IMR-90 (cell line): ENCODE measurements around the gene VASN. TPM values are rescaled to one million over a fixed set of nuclear protein-coding genes. Genes with fewer than 3 reads are reported as not detected.

Source experiments
- ATAC-seq: fragments of 200-7000 bp; cut with Tn5 transposase; 2 replicates; pipeline ENCODE4 v1.9.1; 2020; ENCODE audit warnings: low read depth, mild to moderate bottlenecking, moderate library complexity
- BruUV-seq: library from RNA; stranded (reverse); fragments of 400-500 nt; replicated peaks from 2 replicates; lab custom pipeline; 2021; lab: Mats Ljungman, UMichigan
- CTCF ChIA-PET: fragments of 300-600 bp; formaldehyde crosslinking; extraction: SDS; loops from one replicate; lab custom pipeline; 2021; ENCODE audit warnings: antibody characterized with exemption; lab: Yijun Ruan, JAX
- POLR2A ChIA-PET: fragments of 300-600 bp; sonication (Branson Sonifier 250); formaldehyde crosslinking; loops from one replicate; lab custom pipeline; 2022; ENCODE audit warnings: antibody characterized with exemption; ENCODE audit not compliant: unreplicated experiment; lab: Charles Lee
- DNase-seq: peaks from one replicate; pipeline ENCODE4 v3.0.0; 2013
- H2AFZ ChIP-seq: replicated peaks from 2 replicates; pipeline ENCODE3; 2013; ENCODE audit warnings: low read length, mild to moderate bottlenecking; ENCODE audit not compliant: poor library complexity
- H2AK5ac ChIP-seq: 2 replicates; pipeline ENCODE4 v1.6.1; 2013; ENCODE audit warnings: low read depth, low read length, inconsistent platforms
- H2AK9ac ChIP-seq: replicated peaks from 2 replicates; pipeline ENCODE3; 2013; ENCODE audit warnings: mild to moderate bottlenecking, low read depth, low read length, moderate library complexity; ENCODE audit not compliant: poor library complexity
- H2BK120ac ChIP-seq: 2 replicates; pipeline ENCODE4 v1.6.1; 2013; ENCODE audit warnings: low read depth, low read length, inconsistent platforms
- H2BK15ac ChIP-seq: 3 replicates; pipeline ENCODE4 v1.6.1; 2013; ENCODE audit warnings: low read depth, low read length, inconsistent platforms
- H2BK20ac ChIP-seq: 2 replicates; pipeline ENCODE4 v1.6.1; 2013; ENCODE audit warnings: low read depth, mild to moderate bottlenecking, inconsistent platforms, low read length, moderate library complexity
- H2BK5ac ChIP-seq: 2 replicates; pipeline ENCODE4 v1.6.1; 2013; ENCODE audit warnings: mild to moderate bottlenecking, low read depth, low read length, inconsistent platforms; ENCODE audit not compliant: poor library complexity, severe bottlenecking
- H3K14ac ChIP-seq: replicated peaks from 2 replicates; pipeline ENCODE4 v1.6.1; 2013; ENCODE audit warnings: low read depth, low read length, inconsistent platforms
- H3K18ac ChIP-seq: 2 replicates; pipeline ENCODE4 v1.6.1; 2013; ENCODE audit warnings: low read depth, low read length, control low read depth
- H3K23ac ChIP-seq: 2 replicates; pipeline ENCODE4 v1.6.1; 2013; ENCODE audit warnings: low read depth, low read length, inconsistent platforms
- H3K27ac ChIP-seq: 2 replicates; pipeline ENCODE4 v1.5.1; 2013; ENCODE audit warnings: mild to moderate bottlenecking, control low read depth, low read length; ENCODE audit not compliant: insufficient read depth
- H3K27me3 ChIP-seq: 2 replicates; pipeline ENCODE4 v1.6.1; 2013; ENCODE audit warnings: low read length; ENCODE audit not compliant: control insufficient read depth, insufficient read depth
- H3K36me3 ChIP-seq: 2 replicates; pipeline ENCODE4 v1.6.1; 2013; ENCODE audit warnings: low read length, mixed read lengths; ENCODE audit not compliant: control insufficient read depth, insufficient read depth
- H3K4ac ChIP-seq: 2 replicates; pipeline ENCODE4 v1.6.1; 2013; ENCODE audit warnings: low read depth, low read length, inconsistent platforms
- H3K4me1 ChIP-seq: 2 replicates; pipeline ENCODE4 v1.6.1; 2013; ENCODE audit warnings: low read length, mixed read lengths; ENCODE audit not compliant: control insufficient read depth, insufficient read depth
- H3K4me2 ChIP-seq: 2 replicates; pipeline ENCODE4 v1.6.1; 2013; ENCODE audit warnings: low read depth, mild to moderate bottlenecking, control low read depth, low read length, moderate library complexity
- H3K4me3 ChIP-seq: 2 replicates; pipeline ENCODE4 v1.5.1; 2013; ENCODE audit warnings: low read depth, mild to moderate bottlenecking, control low read depth, low read length, moderate library complexity; ENCODE audit not compliant: insufficient read depth
- H3K56ac ChIP-seq: 2 replicates; pipeline ENCODE4 v1.6.1; 2013; ENCODE audit warnings: low read length, inconsistent platforms; ENCODE audit not compliant: insufficient read depth; ENCODE audit errors: extremely low read depth
- H3K79me1 ChIP-seq, 2 experiments: 2 replicates each; pipeline ENCODE4 v1.6.1; 2013; ENCODE audit warnings: low read length in 2 of 2, inconsistent platforms in 1 of 2, low read depth in 1 of 2
- H3K9ac ChIP-seq: 2 replicates; pipeline ENCODE4 v1.6.1; 2013; ENCODE audit warnings: low read depth, low read length, control low read depth
- H3K9me1 ChIP-seq: 2 replicates; pipeline ENCODE4 v1.6.1; 2013; ENCODE audit warnings: low read length, inconsistent platforms; ENCODE audit not compliant: insufficient read depth
- H3K9me3 ChIP-seq: 2 replicates; pipeline ENCODE4 v1.6.1; 2013; ENCODE audit warnings: low read length; ENCODE audit not compliant: control insufficient read depth, insufficient read depth
- H4K20me1 ChIP-seq: 2 replicates; pipeline ENCODE4 v1.6.1; 2013; ENCODE audit warnings: low read length, inconsistent platforms; ENCODE audit not compliant: insufficient read depth
- H4K5ac ChIP-seq: 2 replicates; pipeline ENCODE4 v1.6.1; 2013; ENCODE audit warnings: mild to moderate bottlenecking, low read depth, low read length, control low read depth
- H4K8ac ChIP-seq, 2 experiments: 2 replicates each; pipeline ENCODE4 v1.6.1; 2013; ENCODE audit warnings: low read depth in 2 of 2, low read length in 2 of 2, control low read depth in 1 of 2, inconsistent platforms in 1 of 2
- H4K91ac ChIP-seq: 2 replicates; pipeline ENCODE4 v1.6.1; 2013; ENCODE audit warnings: low read depth, low read length, inconsistent platforms; ENCODE audit not compliant: insufficient read depth
- BHLHE40 ChIP-seq: fragments of 150-350 bp; IDR thresholded peaks from 2 replicates; pipeline ENCODE4 v1.6.1; 2016; ENCODE audit warnings: mild to moderate bottlenecking, low read depth, low read length
- CHD1 ChIP-seq: IDR thresholded peaks from 2 replicates; pipeline ENCODE4 v1.6.1; 2012; ENCODE audit warnings: low read depth, low read length, improper control_type of control experiment
- ELK1 ChIP-seq: fragments of 150-350 bp; IDR thresholded peaks from 2 replicates; pipeline ENCODE4 v1.6.1; 2016; ENCODE audit warnings: low read depth, mild to moderate bottlenecking, low read length, moderate library complexity, borderline replicate concordance
- FOS ChIP-seq: fragments of 150-350 bp; IDR thresholded peaks from 2 replicates; pipeline ENCODE4 v1.6.1; 2016; ENCODE audit warnings: low read depth, low read length
- MAFK ChIP-seq: IDR thresholded peaks from 2 replicates; pipeline ENCODE4 v1.6.1; 2012; ENCODE audit warnings: low read depth, low read length, improper control_type of control experiment
- MAZ ChIP-seq: IDR thresholded peaks from 2 replicates; pipeline ENCODE4 v1.6.1; 2012; ENCODE audit warnings: low read depth, mild to moderate bottlenecking, low read length, improper control_type of control experiment, moderate library complexity, borderline replicate concordance
- NFE2L2 ChIP-seq: fragments of 150-350 bp; IDR thresholded peaks from 2 replicates; pipeline ENCODE4 v1.6.1; 2016; ENCODE audit warnings: low read depth, mild to moderate bottlenecking, low read length
- POLR2A ChIP-seq: IDR thresholded peaks from 2 replicates; pipeline ENCODE4 v1.6.1; 2012; ENCODE audit warnings: mild to moderate bottlenecking, low read depth, low read length
- RCOR1 ChIP-seq: IDR thresholded peaks from 2 replicates; pipeline ENCODE4 v1.6.1; 2012; ENCODE audit warnings: mild to moderate bottlenecking, low read length, improper control_type of control experiment; ENCODE audit not compliant: insufficient replicate concordance
- SMC3 ChIP-seq: fragments of 150-350 bp; IDR thresholded peaks from 2 replicates; pipeline ENCODE4 v1.6.1; 2016; ENCODE audit warnings: low read depth, mild to moderate bottlenecking, antibody characterized with exemption, low read length, moderate library complexity
- WGBS, 2 experiments: methylation state at CpG; one replicate each; pipeline versions ENCODE4 v1.1.5 to v1.1.7; 2013; ENCODE audit warnings: missing lambda C conversion rate in 2 of 2; ENCODE audit not compliant: insufficient read length in 1 of 2; ENCODE audit errors: extremely low coverage in 2 of 2; 5-methylcytosine and 5-hydroxymethylcytosine counted together
- dilution Hi-C: fragments of 300-500 bp; cut with HindIII; formaldehyde crosslinking; loops from one replicate; pipeline ENCODE4 v1.14.3; 2018; ENCODE audit warnings: low sequenced_read_pairs; ENCODE audit not compliant: unreplicated experiment
- in situ Hi-C: fragments of 300-500 bp; cut with MboI; formaldehyde crosslinking; loops from 3 replicates; pipeline ENCODE4 v1.14.3; 2019; ENCODE audit warnings: low sequenced_read_pairs, inconsistent platforms, mixed read lengths
- intact Hi-C: fragments of 100-400 bp; cut with micrococcal nuclease; formaldehyde crosslinking; loops from 2 replicates; pipeline ENCODE4 v1.10.0; 2022
- polyA plus RNA-seq, 3 experiments: library from polyadenylated mRNA; depleted of rRNA; stranded (reverse); fragments of >200 nt; gene quantifications; 2 replicates each; pipeline ENCODE4 v1.2.3, GENCODE V29; 2012; ENCODE audit warnings: low replicate concordance in 1 of 3
- total RNA-seq: library from RNA; depleted of rRNA; stranded (reverse); fragments of >200 nt; gene quantifications from 2 replicates; pipeline ENCODE4 v1.2.3, GENCODE V29; 2012

Gene VASN
- total and polyA plus RNA-seq, 2 of the 4 experiments (the other 2 are of a cell fraction) = 9.3 to 87.2 TPM

- H2AFZ ChIP-seq = no peak overlapping the region
- DNase-seq (no peak), ATAC-seq (no peak)
- no peak overlapping the region for H3K4me3 ChIP-seq
- intact Hi-C loops (no loop called here), in situ Hi-C loops (no loop called here), dilution Hi-C loops (no loop called here)
- no peak overlapping the region for H2BK15ac ChIP-seq
- no peak overlapping the region for H3K18ac ChIP-seq
- no TSS peak for BruUV-seq
- no CpG with 5 or more reads among the region's 8 CpGs for WGBS, 2 experiments
- no peak overlapping the region for H3K27ac ChIP-seq
- H2BK20ac ChIP-seq = no peak overlapping the region
- TF ChIP-seq MAFK (no peak), BHLHE40 (no peak), MAZ (no peak), POLR2A (no peak), ELK1 (no peak), CHD1 (no peak), FOS (no peak), RCOR1 (no peak), NFE2L2 (no peak), SMC3 (no peak)
- no peak overlapping the region for H3K56ac ChIP-seq
- H3K9me1 ChIP-seq = peaks cover 6% of the 10 kb centered on the region
- H3K4me2 ChIP-seq = no peak overlapping the region
- CTCF ChIA-PET = interaction anchor here (0.5 kb wide), 1 partner anchor 18 kb away, joined by 3 read pairs; no protein-coding TSS in a partner anchor
- H4K8ac ChIP-seq = no peak overlapping the region
- POLR2A ChIA-PET = no interaction called here
- H2BK120ac ChIP-seq = no peak overlapping the region
- H3K27me3 ChIP-seq = no peaks in the 10 kb centered on the region
- H2BK5ac ChIP-seq = no peak overlapping the region
- no peak overlapping the region for H4K91ac ChIP-seq
- H2AK9ac ChIP-seq = no peak overlapping the region
- no peak overlapping the region for H4K5ac ChIP-seq
- peaks cover 5% of the 10 kb centered on the region; the same call in 1 of the 2 replicates for H3K4me1 ChIP-seq
- no peak overlapping the region for H3K14ac ChIP-seq
- peaks cover under 1% of the 10 kb centered on the region; the same call in 1 of the 2 replicates for H4K20me1 ChIP-seq
- no peak overlapping the region for H3K23ac ChIP-seq
- no peaks in the 10 kb centered on the region for H3K9me3 ChIP-seq
- H3K4ac ChIP-seq = no peak overlapping the region
- no peak overlapping the region for H2AK5ac ChIP-seq
- H3K36me3 ChIP-seq = no peaks in the 10 kb centered on the region
- peaks cover 3 to 14% of the 10 kb centered on the region in 2 experiments; a peak in 3 of 4 replicates for H3K79me1 ChIP-seq
- no peak overlapping the region for H3K9ac ChIP-seq
Measured at GRCh38 chr16:4420505-4421105, 49.0 kb downstream of the VASN start.
